GM12878 (cell line): ENCODE results near the gene PARP8. TPM values are rescaled to one million over a fixed set of nuclear protein-coding genes. Genes with fewer than 3 reads are reported as not detected.

ENCODE experiments used
- ATAC-seq: fragments of 200-7000 bp; cut with Tn5 transposase; 3 replicates; pipeline ENCODE4 v1.9.1; 2020; ENCODE audit warnings: mild to moderate bottlenecking, moderate library complexity
- BruUV-seq: library from RNA; stranded (reverse); fragments of 400-500 nt; replicated peaks from 2 replicates; lab custom pipeline; 2021; lab: Mats Ljungman, UMichigan
- CTCF ChIA-PET: fragments of 300-600 bp; sonication (Branson Sonifier 250); formaldehyde crosslinking; extraction: SDS; loops from one replicate; lab custom pipeline; 2021; ENCODE audit warnings: inconsistent platforms; lab: Yijun Ruan, JAX
- POLR2A ChIA-PET: fragments of 350-600 bp; formaldehyde crosslinking; extraction: SDS; loops from one replicate; lab custom pipeline; 2021; ENCODE audit warnings: inconsistent platforms; lab: Charles Lee
- RAD21 ChIA-PET: fragments of 300-600 bp; sonication (Branson Sonifier 250); formaldehyde crosslinking; loops from one replicate; lab custom pipeline; 2023; ENCODE audit warnings: antibody characterized with exemption; ENCODE audit not compliant: unreplicated experiment; lab: Charles Lee
- SMC1A ChIA-PET: fragments of 300-600 bp; sonication (Branson Sonifier 250); formaldehyde crosslinking; loops from one replicate; lab custom pipeline; 2023; ENCODE audit not compliant: unreplicated experiment, uncharacterized antibody; lab: Charles Lee
- DNase-seq: peaks from one replicate; pipeline ENCODE4 v3.0.0-alpha.2; 2011; ENCODE audit warnings: low read depth, low spot score
- FAIRE-seq: peaks from 3 replicates; lab custom pipeline; 2011; peaks lifted over from hg19 to GRCh38; lab: Jason Lieb, UNC
- H2AFZ ChIP-seq: 2 replicates; pipeline ENCODE4 v1.6.0; 2011; ENCODE audit warnings: low read depth, low read length, control low read depth; ENCODE audit not compliant: control insufficient read depth
- H3K27ac ChIP-seq: 2 replicates; pipeline ENCODE4 v1.5.1; 2011; ENCODE audit warnings: control low read depth; ENCODE audit not compliant: control insufficient read depth, insufficient read depth
- H3K27me3 ChIP-seq, 2 experiments: replicated peaks in 1 of 2; 2 replicates each; pipeline versions ENCODE4 v1.6.0 to v1.6.1; 2011; ENCODE audit warnings: low read length in 1 of 2; ENCODE audit not compliant: control insufficient read depth in 2 of 2, insufficient read depth in 2 of 2
- H3K36me3 ChIP-seq, 2 experiments: 2 replicates each; pipeline ENCODE4 v1.5.1; 2011; ENCODE audit warnings: low read length in 1 of 2; ENCODE audit not compliant: control insufficient read depth in 2 of 2, insufficient read depth in 2 of 2
- H3K4me1 ChIP-seq: 2 replicates; pipeline ENCODE4 v1.6.1; 2011; ENCODE audit warnings: mild to moderate bottlenecking, low read length, moderate library complexity, mixed read lengths; ENCODE audit not compliant: control insufficient read depth, insufficient read depth
- H3K4me2 ChIP-seq: 2 replicates; pipeline ENCODE4 v1.6.0; 2011; ENCODE audit warnings: control low read depth; ENCODE audit not compliant: control insufficient read depth, insufficient read depth
- H3K4me3 ChIP-seq: fragments of 200-600 bp; sonication (generic); 2 replicates; pipeline ENCODE4 v1.5.1; 2016
- H3K79me2 ChIP-seq: 2 replicates; pipeline ENCODE4 v1.6.0; 2011; ENCODE audit warnings: low read length; ENCODE audit not compliant: control insufficient read depth, insufficient read depth
- H3K9ac ChIP-seq: 2 replicates; pipeline ENCODE4 v1.8.0; 2011; ENCODE audit warnings: low read length, control low read depth, mixed read lengths; ENCODE audit not compliant: control insufficient read depth, insufficient read depth
- H3K9me3 ChIP-seq: replicated peaks from 3 replicates; pipeline ENCODE4 v1.5.1; 2011; ENCODE audit warnings: mild to moderate bottlenecking, low read length; ENCODE audit not compliant: control insufficient read depth, insufficient read depth
- H4K20me1 ChIP-seq: 2 replicates; pipeline ENCODE4 v1.6.0; 2011; ENCODE audit not compliant: control insufficient read depth, insufficient read depth
- BACH1 ChIP-seq: fragments of 450-650 bp; IDR thresholded peaks from 2 replicates; pipeline ENCODE4 v1.6.1; 2017; ENCODE audit warnings: mild to moderate bottlenecking, borderline replicate concordance
- EED ChIP-seq: sonication (generic); IDR thresholded peaks from 2 replicates; pipeline ENCODE4 v1.6.1; 2016; ENCODE audit warnings: antibody characterized with exemption, low read depth
- MXI1 ChIP-seq: fragments of 150-350 bp; IDR thresholded peaks from 2 replicates; pipeline ENCODE4 v1.6.1; 2011; ENCODE audit warnings: low read depth, mild to moderate bottlenecking, inconsistent platforms, low read length, improper control_type of control experiment
- MYB ChIP-seq: fragments of 150-350 bp; IDR thresholded peaks from 2 replicates; pipeline ENCODE4 v1.6.1; 2014; ENCODE audit warnings: mild to moderate bottlenecking, low read depth, low read length, borderline replicate concordance
- NFYB ChIP-seq: IDR thresholded peaks from 2 replicates; pipeline ENCODE4 v1.6.1; 2011; ENCODE audit warnings: low read depth, mild to moderate bottlenecking, low read length, improper control_type of control experiment, moderate library complexity; ENCODE audit not compliant: insufficient read depth
- RAD51 ChIP-seq: fragments of 450-650 bp; IDR thresholded peaks from 2 replicates; pipeline ENCODE4 v1.6.1; 2016; ENCODE audit warnings: moderate library complexity, mild to moderate bottlenecking, inconsistent platforms
- RBBP5 ChIP-seq: fragments of 200-600 bp; sonication (generic); conservative IDR thresholded peaks from 2 replicates; pipeline ENCODE4 v1.6.1; 2016
- SMAD1 ChIP-seq: fragments of 450-650 bp; IDR thresholded peaks from 2 replicates; pipeline ENCODE4 v1.6.1; 2018; ENCODE audit warnings: mild to moderate bottlenecking, low read depth; ENCODE audit not compliant: partially characterized antibody
- TBL1XR1 ChIP-seq: IDR thresholded peaks from 2 replicates; pipeline ENCODE4 v1.6.1; 2012; ENCODE audit warnings: low read depth, low read length, improper control_type of control experiment
- TCF12 ChIP-seq: IDR thresholded peaks from 2 replicates; pipeline ENCODE4 v1.6.1; 2011; ENCODE audit warnings: low read depth, mild to moderate bottlenecking, low read length
- WGBS: methylation state at CpG from one replicate; pipeline ENCODE4 v1.1.6; 2016; ENCODE audit warnings: low lambda C conversion rate; ENCODE audit not compliant: insufficient replicate concordance, insufficient coverage; ENCODE audit errors: missing lambda C conversion rate; 5-methylcytosine and 5-hydroxymethylcytosine counted together
- in situ Hi-C: fragments of 300-500 bp; cut with MboI; formaldehyde crosslinking; loops from 9 replicates; pipeline ENCODE4 v1.14.3; 2018; ENCODE audit warnings: mixed read lengths
- intact Hi-C: fragments of 100-400 bp; cut with micrococcal nuclease; formaldehyde crosslinking; loops from one replicate; pipeline ENCODE4 v1.14.2; 2022; ENCODE audit not compliant: unreplicated experiment
- polyA plus RNA-seq, 11 experiments: library from polyadenylated mRNA; depleted of rRNA in 4 of 11; unstranded in 6 of 11; stranded (reverse) in 5 of 11; fragments of >200 nt; fragmentation: Nextera tagmentation in 4 of 11; fragmentation: Illumina TruSeq in 1 of 11; extraction: Ambion mirVana in 4 of 11; extraction: Trizol in 1 of 11; gene quantifications; 1 replicate in 1 of 11; 2 replicates in 10 of 11; pipeline versions ENCODE4 v1.2.1 to v1.2.3, GENCODE V29; 2011 to 2016; ENCODE audit warnings: inconsistent platforms in 2 of 11, missing spikeins in 2 of 11, low read depth in 1 of 11
- total RNA-seq, 4 experiments: library from RNA; depleted of rRNA in 3 of 4; stranded (reverse); fragments of >200 nt in 3 of 4; fragmentation: Illumina TruSeq in 1 of 4; extraction: Trizol in 1 of 4; gene quantifications; 2 replicates each; pipeline versions ENCODE4 v1.2.1 to v1.2.3, GENCODE V29; 2013 to 2021
- TF ChIP-seq, protein P1 (sequence below): fragments of 450-650 bp; IDR thresholded peaks from 2 replicates; pipeline ENCODE4 v1.6.1; 2017; ENCODE audit warnings: mild to moderate bottlenecking

Gene PARP8
- total and polyA plus RNA-seq, 10 of the 15 experiments (the other 5 are each of a cell fraction or from before 2014, with no cell fraction given), result 9.1 to 65.2 (median 20.6) TPM

DNA sequence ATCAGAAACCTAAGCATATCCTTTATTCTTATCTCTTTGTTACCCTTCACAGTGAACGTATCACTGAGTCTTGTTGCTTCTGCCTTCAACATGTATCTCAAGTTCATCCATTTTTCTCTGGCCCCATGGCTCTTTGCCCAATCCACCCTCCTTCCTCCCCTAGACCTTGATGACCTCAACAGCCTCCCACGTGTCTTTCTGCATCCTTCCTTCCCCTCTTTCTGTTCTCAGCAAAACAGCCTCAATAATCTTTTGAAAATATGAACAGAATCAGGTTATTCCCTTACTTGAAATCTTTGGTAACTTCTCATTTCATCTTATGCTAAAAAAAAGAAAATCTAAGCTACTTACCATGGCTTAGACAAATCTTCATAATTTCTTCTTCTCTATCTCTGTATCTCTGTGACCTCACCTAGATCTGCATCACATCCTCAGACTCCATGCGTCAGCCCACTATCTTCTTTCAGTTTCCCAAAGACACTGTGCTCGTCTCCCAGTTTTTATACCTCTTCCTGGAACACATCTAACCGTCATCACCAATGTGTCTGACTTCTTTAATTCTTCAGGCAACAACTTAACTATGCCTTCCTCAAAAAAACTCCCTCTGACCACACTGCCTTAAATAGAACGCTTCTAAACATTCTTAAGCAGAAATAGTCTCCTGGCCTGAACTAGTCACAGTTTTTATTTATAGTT, 208.0 kb downstream of the PARP8 start (continued):
- TF ChIP-seq, protein P1, sequence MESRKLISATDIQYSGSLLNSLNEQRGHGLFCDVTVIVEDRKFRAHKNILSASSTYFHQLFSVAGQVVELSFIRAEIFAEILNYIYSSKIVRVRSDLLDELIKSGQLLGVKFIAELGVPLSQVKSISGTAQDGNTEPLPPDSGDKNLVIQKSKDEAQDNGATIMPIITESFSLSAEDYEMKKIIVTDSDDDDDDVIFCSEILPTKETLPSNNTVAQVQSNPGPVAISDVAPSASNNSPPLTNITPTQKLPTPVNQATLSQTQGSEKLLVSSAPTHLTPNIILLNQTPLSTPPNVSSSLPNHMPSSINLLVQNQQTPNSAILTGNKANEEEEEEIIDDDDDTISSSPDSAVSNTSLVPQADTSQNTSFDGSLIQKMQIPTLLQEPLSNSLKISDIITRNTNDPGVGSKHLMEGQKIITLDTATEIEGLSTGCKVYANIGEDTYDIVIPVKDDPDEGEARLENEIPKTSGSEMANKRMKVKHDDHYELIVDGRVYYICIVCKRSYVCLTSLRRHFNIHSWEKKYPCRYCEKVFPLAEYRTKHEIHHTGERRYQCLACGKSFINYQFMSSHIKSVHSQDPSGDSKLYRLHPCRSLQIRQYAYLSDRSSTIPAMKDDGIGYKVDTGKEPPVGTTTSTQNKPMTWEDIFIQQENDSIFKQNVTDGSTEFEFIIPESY, result no peak

DNA sequence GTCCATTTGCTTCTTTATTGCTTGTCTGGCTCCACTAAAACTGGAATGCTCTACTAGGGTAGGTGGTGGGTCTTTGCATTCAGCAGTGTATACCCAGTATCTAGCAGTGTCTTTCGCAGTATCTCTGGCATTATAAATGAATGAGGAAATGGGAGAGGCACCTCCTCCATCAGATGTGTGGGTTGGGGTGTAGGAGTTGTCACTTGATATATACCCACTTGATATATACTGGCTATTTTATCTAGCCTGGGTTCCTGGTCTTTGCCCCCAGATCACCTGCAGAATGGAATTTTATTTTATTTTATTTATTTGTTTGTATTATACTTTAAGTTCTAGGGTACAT, 208.5 kb downstream of the PARP8 start:
- ChIA-PET RAD21 (no interaction called here), CTCF (no interaction called here), SMC1A (no interaction called here), POLR2A (no interaction called here)
- H3K4me2 ChIP-seq, result no peak overlapping the region
- no peaks in the 10 kb centered on the region for H3K9me3 ChIP-seq
- no TSS peak for BruUV-seq
- no peak for FAIRE-seq
- no peaks in the 10 kb centered on the region for H3K27me3 ChIP-seq
- 100% methylated on average over 1 of the region's 1 CpG for whole genome bisulfite sequencing
- H3K4me1 ChIP-seq, result no peaks in the 10 kb centered on the region
- intact Hi-C loops, result no loop called here
- no peak overlapping the region for H3K4me3 ChIP-seq
- TF ChIP-seq MXI1 (no peak), SMAD1 (no peak), EED (no peak), RAD51 (no peak), MYB (no peak), NFYB (no peak), TCF12 (no peak), RBBP5 (no peak), TBL1XR1 (no peak), BACH1 (no peak)
- H3K9ac ChIP-seq, result no peak overlapping the region
- H4K20me1 ChIP-seq, result no peaks in the 10 kb centered on the region
- no peak overlapping the region for H3K27ac ChIP-seq
- no peak for DNase-seq
- no peak for ATAC-seq
- in situ Hi-C loops, result no loop called here
- H3K36me3 ChIP-seq, result no peaks in the 10 kb centered on the region
- H3K79me2 ChIP-seq, result no peaks in the 10 kb centered on the region
- no peak overlapping the region for H2AFZ ChIP-seq
